Type B pancreatic cell (in vitro differentiated cells): ENCODE results near the gene GON7. TPM values are rescaled to one million over a fixed set of nuclear protein-coding genes. Genes with fewer than 3 reads are reported as not detected.
A peak's percentile ranks its signal among the peaks of the same experiment; 100 is the strongest.
"Not testable (repeated sequence)": the region's sequence is repeated elsewhere in the genome, so short reads cannot be mapped to it uniquely, and the experiment has no call there.

Experiments used
- DNase-seq: peaks from one replicate; pipeline ENCODE4 v3.0.0; 2021; ENCODE audit warnings: mixed read lengths; ENCODE audit not compliant: unreplicated experiment; ENCODE audit errors: extremely low spot score
- H3K27ac Mint-ChIP-seq: 2 replicates; pipeline ENCODE4 v1.8.0; 2021; ENCODE audit warnings: mild to moderate bottlenecking, mixed read lengths
- H3K27me3 Mint-ChIP-seq: 2 replicates; pipeline ENCODE4 v1.8.0; 2021; ENCODE audit warnings: mixed read lengths
- H3K36me3 Mint-ChIP-seq: 2 replicates; pipeline ENCODE4 v1.8.0; 2021; ENCODE audit warnings: mixed read lengths
- H3K4me1 Mint-ChIP-seq: one replicate; pipeline ENCODE4 v1.8.0; 2021; ENCODE audit warnings: mixed read lengths; ENCODE audit not compliant: unreplicated experiment
- H3K4me3 Mint-ChIP-seq: 2 replicates; pipeline ENCODE4 v1.8.0; 2021; ENCODE audit warnings: mild to moderate bottlenecking, mixed read lengths
- H3K9me3 Mint-ChIP-seq: 2 replicates; pipeline ENCODE4 v1.8.0; 2021; ENCODE audit warnings: mixed read lengths
- CTCF ChIP-seq: fragments of 200-600 bp; sonication (generic); conservative IDR thresholded peaks from 2 replicates; pipeline ENCODE4 v1.5.0; 2021; ENCODE audit warnings: antibody characterized with exemption, mild to moderate bottlenecking
- total RNA-seq: library from RNA; stranded (reverse); gene quantifications from 2 replicates; pipeline ENCODE4 v1.2.1, GENCODE V29; 2021; ENCODE audit warnings: low replicate concordance

Gene GON7
- total RNA-seq, 1 donor from 2014 or later: 11.9 TPM

GRCh38 chr14:93163564-93163963 lies 43.3 kb downstream of the GON7 start:
- no peak for DNase-seq
- no peak overlapping the region for H3K4me3 Mint-ChIP-seq
- no peak for TF ChIP-seq CTCF
- H3K36me3 Mint-ChIP-seq: no peaks in the 10 kb centered on the region
- H3K27me3 Mint-ChIP-seq: no peaks in the 10 kb centered on the region
- H3K27ac Mint-ChIP-seq: no peak overlapping the region
- no peaks in the 10 kb centered on the region for H3K9me3 Mint-ChIP-seq
- no peaks in the 10 kb centered on the region for H3K4me1 Mint-ChIP-seq

GRCh38 chr14:93161411-93161940 lies 45.4 kb downstream of the GON7 start:
- DNase-seq: no peak
- Mint-ChIP-seq H3K27me3 (no peaks in the 10 kb centered on the region), H3K9me3 (no peaks in the 10 kb centered on the region), H3K4me3 (no peak overlapping the region), H3K27ac (no peak overlapping the region), H3K36me3 (no peaks in the 10 kb centered on the region), H3K4me1 (no peaks in the 10 kb centered on the region)
- TF ChIP-seq CTCF: no peak

- peak; percentile 55 for TF ChIP-seq CTCF
- H3K36me3 Mint-ChIP-seq: no peaks in the 10 kb centered on the region
Observed at GRCh38 chr14:93160353-93160801, 46.5 kb downstream of the GON7 start.

GRCh38 chr14:93159625-93160352 lies 47.1 kb downstream of the GON7 start:
- H3K4me1 Mint-ChIP-seq, H3K27ac Mint-ChIP-seq, H3K9me3 Mint-ChIP-seq, DNase-seq, H3K36me3 Mint-ChIP-seq, H3K4me3 Mint-ChIP-seq, H3K27me3 Mint-ChIP-seq: not testable (repeated sequence)

More at GRCh38 chr14:93160353-93160801, 46.5 kb downstream of the GON7 start:
- Mint-ChIP-seq H3K27me3 (no peaks in the 10 kb centered on the region), H3K4me3 (no peak overlapping the region), H3K4me1 (no peaks in the 10 kb centered on the region), H3K27ac (peak overlapping the region; percentile 39), H3K9me3 (no peaks in the 10 kb centered on the region)
- DNase-seq: no peak

GRCh38 chr14:93158349-93158748 lies 48.5 kb downstream of the GON7 start:
- not testable (repeated sequence) for H3K27ac Mint-ChIP-seq, H3K27me3 Mint-ChIP-seq, H3K4me3 Mint-ChIP-seq, H3K36me3 Mint-ChIP-seq, H3K9me3 Mint-ChIP-seq, DNase-seq, H3K4me1 Mint-ChIP-seq

GRCh38 chr14:93156693-93157369 lies 50.0 kb downstream of the GON7 start:
- no peaks in the 10 kb centered on the region for H3K36me3 Mint-ChIP-seq
- no peaks in the 10 kb centered on the region for H3K4me1 Mint-ChIP-seq
- TF ChIP-seq CTCF: no peak
- H3K4me3 Mint-ChIP-seq: no peak overlapping the region
- H3K27me3 Mint-ChIP-seq: no peaks in the 10 kb centered on the region
- no peaks in the 10 kb centered on the region for H3K9me3 Mint-ChIP-seq
- H3K27ac Mint-ChIP-seq: no peak overlapping the region
- DNase-seq: no peak
